ENCODE measurements around the gene CWF19L2. TPM values are rescaled to one million over a fixed set of nuclear protein-coding genes. Genes with fewer than 3 reads are reported as not detected.

Gene CWF19L2
- total RNA-seq, 1 donor from 2014 or later: 14.8 TPM

DNA sequence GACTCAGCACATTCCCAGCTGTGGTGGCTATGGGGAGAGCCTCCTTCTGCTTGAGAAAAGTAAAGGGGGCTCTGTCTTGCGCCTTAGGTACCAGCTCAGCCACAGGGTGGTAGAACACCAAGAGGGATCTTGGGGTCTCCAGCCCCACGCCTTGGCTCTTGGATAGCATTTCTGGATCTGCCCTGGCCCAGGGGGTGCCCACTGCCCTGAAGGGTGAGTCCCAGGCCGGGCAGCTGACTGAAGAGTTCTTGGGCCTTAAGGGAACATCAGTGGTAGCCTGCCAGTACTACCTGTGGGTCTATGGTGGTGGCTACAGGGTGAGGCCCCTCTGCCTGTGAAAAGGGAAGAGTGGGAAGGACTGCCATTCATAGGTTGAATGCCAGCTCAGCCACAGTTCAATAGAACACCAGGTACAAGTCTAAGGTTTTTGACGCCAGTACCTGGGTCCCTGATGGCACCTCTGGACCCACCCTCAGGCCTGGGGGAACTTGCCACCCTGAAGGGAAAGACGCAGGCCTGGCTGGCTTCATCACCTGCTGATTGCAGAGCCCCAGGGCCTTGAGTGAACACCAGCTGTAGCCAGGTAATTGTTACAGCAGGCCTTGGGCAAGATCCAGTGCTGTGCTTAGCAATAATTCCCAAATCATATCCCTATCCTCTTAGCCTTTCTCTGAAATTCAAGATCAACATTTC, 3.9 kb downstream of the CWF19L2 start:
- no peaks in the 10 kb centered on the region for H3K27me3 Mint-ChIP-seq (ENCODE audit: low read depth)
- no peaks in the 10 kb centered on the region for H3K9me3 Mint-ChIP-seq

GRCh38 chr11:107446822-107447431, 10.7 kb downstream of the CWF19L2 start:
- H3K27me3 Mint-ChIP-seq (ENCODE audit: low read depth): no peaks in the 10 kb centered on the region
- TF ChIP-seq CTCF (conservative IDR thresholded peaks at IDR 0.05): no peak
- H3K36me3 Mint-ChIP-seq (ENCODE audit: low read depth): peaks cover 14% of the 10 kb centered on the region
- no peaks in the 10 kb centered on the region for H3K4me1 Mint-ChIP-seq
- no peak overlapping the region for H3K4me3 Mint-ChIP-seq
- DNase-seq (ENCODE audit: low read depth, low spot score): no peak
- no peaks in the 10 kb centered on the region for H3K9me3 Mint-ChIP-seq
- H3K27ac Mint-ChIP-seq (ENCODE audit: unreplicated experiment): no peak overlapping the region

More for the DNA sequence above, 3.9 kb downstream of the CWF19L2 start:
- no peak overlapping the region for H3K4me3 Mint-ChIP-seq
- TF ChIP-seq CTCF (conservative IDR thresholded peaks at IDR 0.05): no peak
- H3K4me1 Mint-ChIP-seq: peaks cover 25% of the 10 kb centered on the region
- H3K36me3 Mint-ChIP-seq (ENCODE audit: low read depth): no peaks in the 10 kb centered on the region
- no peak overlapping the region for H3K27ac Mint-ChIP-seq (ENCODE audit: unreplicated experiment)
- no peak for DNase-seq (ENCODE audit: low read depth, low spot score)

DNA sequence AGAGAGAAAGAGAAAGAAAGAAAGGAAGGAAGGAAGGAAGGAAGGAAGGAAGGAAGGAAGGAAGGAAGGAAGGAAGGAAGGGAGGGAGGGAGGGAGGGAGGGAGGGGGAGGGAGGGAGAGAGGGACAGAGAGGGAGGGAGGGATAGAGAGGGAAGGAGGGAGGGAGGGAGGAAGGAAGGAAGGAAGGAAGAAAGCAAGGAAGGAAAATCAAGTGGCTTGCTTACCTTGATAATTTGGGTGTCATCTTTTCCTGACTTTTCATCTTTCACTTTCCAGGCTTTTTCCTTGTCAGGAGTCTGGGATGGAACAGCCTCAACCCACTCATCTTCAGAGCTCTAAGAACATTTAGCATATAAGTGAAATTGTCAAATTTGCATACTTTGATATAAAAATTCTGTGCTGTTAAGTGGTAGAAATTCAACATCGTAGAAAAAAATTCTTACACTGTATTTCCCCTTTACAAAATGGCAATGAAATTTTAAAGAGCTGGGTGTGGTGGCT, 14.9 kb downstream of the CWF19L2 start:
- Mint-ChIP-seq H3K4me1 (no peaks in the 10 kb centered on the region), H3K36me3 (ENCODE audit: low read depth) (peaks cover 18% of the 10 kb centered on the region), H3K9me3 (no peaks in the 10 kb centered on the region), H3K4me3 (no peak overlapping the region), H3K27ac (ENCODE audit: unreplicated experiment) (no peak overlapping the region), H3K27me3 (ENCODE audit: low read depth) (no peaks in the 10 kb centered on the region)
- DNase-seq (ENCODE audit: low read depth, low spot score): no peak
- no peak for TF ChIP-seq CTCF (conservative IDR thresholded peaks at IDR 0.05)

GRCh38 chr11:107439586-107440167, 17.9 kb downstream of the CWF19L2 start:
- DNase-seq (ENCODE audit: low read depth, low spot score): no peak
- Mint-ChIP-seq H3K4me1 (no peaks in the 10 kb centered on the region), H3K4me3 (no peak overlapping the region), H3K36me3 (ENCODE audit: low read depth) (peaks cover 5% of the 10 kb centered on the region), H3K27ac (ENCODE audit: unreplicated experiment) (no peak overlapping the region), H3K9me3 (no peaks in the 10 kb centered on the region), H3K27me3 (ENCODE audit: low read depth) (no peaks in the 10 kb centered on the region)
- TF ChIP-seq CTCF (conservative IDR thresholded peaks at IDR 0.05): no peak

- TF ChIP-seq CTCF (conservative IDR thresholded peaks at IDR 0.05): no peak
- peaks cover 3% of the 10 kb centered on the region for H3K36me3 Mint-ChIP-seq (ENCODE audit: low read depth)
- DNase-seq (ENCODE audit: low read depth, low spot score): no peak
Measured at GRCh38 chr11:107438148-107438547, 19.5 kb downstream of the CWF19L2 start.

More at GRCh38 chr11:107438148-107438547, 19.5 kb downstream of the CWF19L2 start:
- Mint-ChIP-seq H3K4me3 (no peak overlapping the region), H3K4me1 (no peaks in the 10 kb centered on the region), H3K27me3 (ENCODE audit: low read depth) (no peaks in the 10 kb centered on the region), H3K27ac (ENCODE audit: unreplicated experiment) (no peak overlapping the region), H3K9me3 (no peaks in the 10 kb centered on the region)
